Smooth muscle cell (in vitro differentiated cells): ENCODE results near the gene ELANE. TPM values are rescaled to one million over a fixed set of nuclear protein-coding genes. Genes with fewer than 3 reads are reported as not detected.
"Not testable (repeated sequence)": the region's sequence is repeated elsewhere in the genome, so short reads cannot be mapped to it uniquely, and the experiment has no call there.

Source experiments
- DNase-seq: peaks from one replicate; lab custom pipeline; 2025; ENCODE audit not compliant: unreplicated experiment; lab: John Stamatoyannopoulos, UW
- H2AFZ ChIP-seq: fragments of 200-600 bp; sonication (generic); 2 replicates; pipeline ENCODE4 v1.6.0; 2016; ENCODE audit warnings: antibody characterized with exemption, low read depth, mild to moderate bottlenecking
- H3F3A ChIP-seq: fragments of 200-600 bp; sonication (generic); 2 replicates; pipeline ENCODE4 v1.6.0; 2017; ENCODE audit warnings: antibody characterized with exemption, low read depth
- H3K27ac ChIP-seq: fragments of 200-600 bp; sonication (generic); 2 replicates; pipeline ENCODE4 v1.5.1; 2016; ENCODE audit warnings: low read depth, mild to moderate bottlenecking
- H3K27me3 ChIP-seq: fragments of 200-600 bp; sonication (generic); 2 replicates; pipeline ENCODE4 v1.6.1; 2016; ENCODE audit warnings: low read depth, mild to moderate bottlenecking
- H3K36me3 ChIP-seq: fragments of 200-600 bp; sonication (generic); 2 replicates; pipeline ENCODE4 v1.5.1; 2016; ENCODE audit warnings: low read depth
- H3K4me1 ChIP-seq: fragments of 200-600 bp; sonication (generic); 2 replicates; pipeline ENCODE4 v1.5.1; 2016; ENCODE audit warnings: low read depth
- H3K4me2 ChIP-seq: fragments of 200-600 bp; sonication (generic); 2 replicates; pipeline ENCODE4 v1.6.0; 2016; ENCODE audit warnings: mild to moderate bottlenecking
- H3K4me3 ChIP-seq: fragments of 200-600 bp; sonication (generic); 2 replicates; pipeline ENCODE4 v1.5.1; 2016; ENCODE audit warnings: mild to moderate bottlenecking
- H3K79me2 ChIP-seq: fragments of 200-600 bp; sonication (generic); 2 replicates; pipeline ENCODE4 v1.6.0; 2016; ENCODE audit warnings: low read depth, mild to moderate bottlenecking
- H3K9ac ChIP-seq: fragments of 200-600 bp; sonication (generic); 2 replicates; pipeline ENCODE4 v1.6.0; 2016; ENCODE audit warnings: low read depth
- H3K9me3 ChIP-seq: fragments of 200-600 bp; sonication (generic); replicated peaks from 2 replicates; pipeline ENCODE4 v1.5.1; 2016; ENCODE audit warnings: low read depth
- H4K20me1 ChIP-seq: fragments of 200-600 bp; sonication (generic); 2 replicates; pipeline ENCODE4 v1.6.0; 2016; ENCODE audit warnings: low read depth
- WGBS: methylation state at CpG from one replicate; pipeline ENCODE4 v1.1.7; 2016; ENCODE audit warnings: low lambda C conversion rate; 5-methylcytosine and 5-hydroxymethylcytosine counted together
- polyA plus RNA-seq: library from polyadenylated mRNA; unstranded; fragments of >200 nt; fragmentation: Nextera tagmentation; extraction: Ambion mirVana; gene quantifications from 2 replicates; pipeline ENCODE4 v1.2.1, GENCODE V29; 2016
- total RNA-seq: library from RNA; depleted of rRNA; stranded (reverse); fragments of >200 nt; gene quantifications from 2 replicates; pipeline ENCODE4 v1.2.3, GENCODE V29; 2014
- TF ChIP-seq, protein P1 (sequence below): fragments of 200-600 bp; sonication (generic); IDR thresholded peaks from 2 replicates; pipeline ENCODE4 v1.5.1; 2017; ENCODE audit warnings: borderline replicate concordance, mild to moderate bottlenecking, antibody characterized with exemption; ENCODE audit not compliant: insufficient read depth, poor library complexity, severe bottlenecking

The ELANE gene
- total and polyA plus RNA-seq, 2 experiments from 2014 or later, result not detected

GRCh38 chr19:848386-848921 is 3.6 kb upstream of the ELANE start:
- Histone ChIP-seq H3K4me1 (no peaks in the 10 kb centered on the region), H3F3A (peaks cover 8% of the 10 kb centered on the region), H4K20me1 (no peaks in the 10 kb centered on the region), H3K9ac (no peak overlapping the region), H3K36me3 (no peaks in the 10 kb centered on the region), H3K4me3 (no peak overlapping the region), H3K27ac (no peak overlapping the region), H3K4me2 (no peak overlapping the region), H3K27me3 (peaks cover 14% of the 10 kb centered on the region), H2AFZ (no peak overlapping the region), H3K79me2 (no peaks in the 10 kb centered on the region), H3K9me3 (no peaks in the 10 kb centered on the region)
- WGBS, result 85% methylated on average over 7 of the region's 12 CpGs
- DNase-seq, result no peak
- TF ChIP-seq, protein P1, sequence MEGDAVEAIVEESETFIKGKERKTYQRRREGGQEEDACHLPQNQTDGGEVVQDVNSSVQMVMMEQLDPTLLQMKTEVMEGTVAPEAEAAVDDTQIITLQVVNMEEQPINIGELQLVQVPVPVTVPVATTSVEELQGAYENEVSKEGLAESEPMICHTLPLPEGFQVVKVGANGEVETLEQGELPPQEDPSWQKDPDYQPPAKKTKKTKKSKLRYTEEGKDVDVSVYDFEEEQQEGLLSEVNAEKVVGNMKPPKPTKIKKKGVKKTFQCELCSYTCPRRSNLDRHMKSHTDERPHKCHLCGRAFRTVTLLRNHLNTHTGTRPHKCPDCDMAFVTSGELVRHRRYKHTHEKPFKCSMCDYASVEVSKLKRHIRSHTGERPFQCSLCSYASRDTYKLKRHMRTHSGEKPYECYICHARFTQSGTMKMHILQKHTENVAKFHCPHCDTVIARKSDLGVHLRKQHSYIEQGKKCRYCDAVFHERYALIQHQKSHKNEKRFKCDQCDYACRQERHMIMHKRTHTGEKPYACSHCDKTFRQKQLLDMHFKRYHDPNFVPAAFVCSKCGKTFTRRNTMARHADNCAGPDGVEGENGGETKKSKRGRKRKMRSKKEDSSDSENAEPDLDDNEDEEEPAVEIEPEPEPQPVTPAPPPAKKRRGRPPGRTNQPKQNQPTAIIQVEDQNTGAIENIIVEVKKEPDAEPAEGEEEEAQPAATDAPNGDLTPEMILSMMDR, result no peak

- not testable (repeated sequence) for H3K27me3 ChIP-seq, H3K36me3 ChIP-seq, H3K9me3 ChIP-seq, H3K9ac ChIP-seq, H3K4me3 ChIP-seq, H3K79me2 ChIP-seq, H2AFZ ChIP-seq, DNase-seq, H3K27ac ChIP-seq, H4K20me1 ChIP-seq, H3K4me1 ChIP-seq, H3K4me2 ChIP-seq, H3F3A ChIP-seq
- WGBS, result 93% methylated on average over 8 of the region's 8 CpGs
Measured at GRCh38 chr19:849195-849594, 2.9 kb upstream of the ELANE start.

- TF ChIP-seq, protein P1, result no peak
- Histone ChIP-seq H3K4me3 (no peak overlapping the region), H3F3A (peaks cover 8% of the 10 kb centered on the region), H2AFZ (no peak overlapping the region), H3K79me2 (no peaks in the 10 kb centered on the region), H3K9me3 (no peaks in the 10 kb centered on the region), H3K4me2 (no peak overlapping the region), H3K4me1 (no peaks in the 10 kb centered on the region), H3K36me3 (no peaks in the 10 kb centered on the region), H3K9ac (no peak overlapping the region), H3K27me3 (no peaks in the 10 kb centered on the region), H4K20me1 (no peaks in the 10 kb centered on the region), H3K27ac (no peak overlapping the region)
- DNase-seq, result peak; percentile 19
- 59% methylated on average over 26 of the region's 28 CpGs for WGBS
Measured at GRCh38 chr19:850221-850978, 1.7 kb upstream of the ELANE start.

- H2AFZ ChIP-seq, result no peak overlapping the region
- no peak overlapping the region for H3K9ac ChIP-seq
- no peak overlapping the region for H3K4me3 ChIP-seq
- no peak overlapping the region for H3K27ac ChIP-seq
- H3K27me3 ChIP-seq, result no peaks in the 10 kb centered on the region
- DNase-seq, result no peak
- 83% methylated on average over 13 of the region's 13 CpGs for WGBS
- no peaks in the 10 kb centered on the region for H4K20me1 ChIP-seq
- H3K79me2 ChIP-seq, result no peaks in the 10 kb centered on the region
- H3K9me3 ChIP-seq, result no peaks in the 10 kb centered on the region
- H3F3A ChIP-seq, result peaks cover 8% of the 10 kb centered on the region
- TF ChIP-seq, protein P1, result no peak
- H3K4me1 ChIP-seq, result no peaks in the 10 kb centered on the region
- no peaks in the 10 kb centered on the region for H3K36me3 ChIP-seq
- no peak overlapping the region for H3K4me2 ChIP-seq
Measured at GRCh38 chr19:850979-851335, 1.1 kb upstream of the ELANE start.
